HG03097 (cell line): ENCODE data around the gene NOS3.

Experiments used
- ATAC-seq: cut with Tn5 transposase; IDR thresholded peaks from one replicate; pipeline ENCODE4 v1.9.1; 2021; ENCODE audit not compliant: unreplicated experiment, low FRiP score

NOS3 gene

GRCh38 chr7:150977382-150978125 is 13.3 kb upstream of the NOS3 start:
- ATAC-seq = no peak

GRCh38 chr7:150978126-150978789 is 12.6 kb upstream of the NOS3 start, which contains the start of gene KCNH2:
TSS of gene KCNH2 (minus strand) at chr7:150978321. CDS start at chr7:150977913, 408 bp downstream.
- ATAC-seq = no peak

- ATAC-seq = no peak
Observed at GRCh38 chr7:150979713-150980390, 11.0 kb upstream of the NOS3 start.

GRCh38 chr7:150980663-150981062 is 10.2 kb upstream of the NOS3 start:
- ATAC-seq = no peak

- ATAC-seq = no peak
Observed at GRCh38 chr7:150981644-150982043, 9.2 kb upstream of the NOS3 start.

- ATAC-seq = no peak
Observed at GRCh38 chr7:150982351-150982750, 8.5 kb upstream of the NOS3 start.

GRCh38 chr7:150983893-150984368 is 6.9 kb upstream of the NOS3 start:
- no peak for ATAC-seq

- ATAC-seq = no peak
Observed at GRCh38 chr7:150986099-150986512, 4.7 kb upstream of the NOS3 start.

GRCh38 chr7:150986556-150986955 is 4.3 kb upstream of the NOS3 start:
- ATAC-seq = no peak

- no peak for ATAC-seq
Observed at GRCh38 chr7:150988230-150989226, 2.3 kb upstream of the NOS3 start.

GRCh38 chr7:150989456-150989855 is 1.4 kb upstream of the NOS3 start:
- ATAC-seq = no peak

- no peak for ATAC-seq
Observed at GRCh38 chr7:150992051-150992640, 1.3 kb downstream of the NOS3 start.

GRCh38 chr7:150992833-150993302 is 2.1 kb downstream of the NOS3 start:
- ATAC-seq = no peak

GRCh38 chr7:150993511-150993910 is 2.7 kb downstream of the NOS3 start:
- ATAC-seq = no peak

- ATAC-seq = no peak
Observed at GRCh38 chr7:150994141-150994837, 3.5 kb downstream of the NOS3 start.

- no peak for ATAC-seq
Observed at GRCh38 chr7:150994838-150995510, 4.2 kb downstream of the NOS3 start.

GRCh38 chr7:150996376-150997074 is 5.7 kb downstream of the NOS3 start:
- no peak for ATAC-seq

- no peak for ATAC-seq
Observed at GRCh38 chr7:150997075-150997511, 6.3 kb downstream of the NOS3 start.
